SK-N-MC (cell line): ENCODE measurements around the gene NBPF12.
"Not testable (repeated sequence)": the region's sequence is repeated elsewhere in the genome, so short reads cannot be mapped to it uniquely, and the experiment has no call there.

ENCODE experiments used
- DNase-seq: peaks from one replicate; pipeline ENCODE4 v3.0.0-alpha.2; 2011; ENCODE audit warnings: low read depth, low spot score
- H3K27ac ChIP-seq: fragments of 200-600 bp; sonication (generic); 2 replicates; pipeline ENCODE4 v1.5.1; 2016; ENCODE audit warnings: mixed run types
- H3K36me3 ChIP-seq: fragments of 200-600 bp; sonication (generic); 2 replicates; pipeline ENCODE4 v1.6.1; 2017; ENCODE audit warnings: antibody characterized with exemption, low read length, mixed read lengths; ENCODE audit not compliant: insufficient read depth
- H3K4me3 ChIP-seq: fragments of 200-600 bp; sonication (generic); 2 replicates; pipeline ENCODE4 v1.5.1; 2016
- H3K9ac ChIP-seq: fragments of 200-600 bp; sonication (generic); 2 replicates; pipeline ENCODE4 v1.8.0; 2017; ENCODE audit warnings: mixed run types, mixed read lengths; ENCODE audit not compliant: insufficient read length
- H3K9me3 ChIP-seq: fragments of 200-600 bp; sonication (generic); 2 replicates; pipeline ENCODE4 v1.6.1; 2017; ENCODE audit warnings: low read depth, mild to moderate bottlenecking, antibody characterized with exemption, low read length, moderate library complexity, mixed read lengths
- POLR2AphosphoS5 ChIP-seq: IDR thresholded peaks from 2 replicates; pipeline ENCODE4 v1.6.1; 2012; ENCODE audit warnings: mild to moderate bottlenecking, low read depth, low read length, borderline replicate concordance

The NBPF12 gene

GRCh38 chr1:146938242-146938902 is at the start of gene NBPF12:
Gene NBPF12 (plus strand): TSS chr1:146938324. CDS start chr1:146960144, 21,820 bp downstream.
- not testable (repeated sequence) for H3K9me3 ChIP-seq, H3K27ac ChIP-seq, H3K36me3 ChIP-seq, DNase-seq
- TF ChIP-seq POLR2AphosphoS5: peak; percentile 30; the same call in 1 of the 2 replicates
- Histone ChIP-seq H3K4me3 (peak within 1 kb of the TSS; percentile 81), H3K9ac (peak within 1 kb of the TSS; percentile 71)

- H3K36me3 ChIP-seq, H3K9me3 ChIP-seq, DNase-seq, H3K9ac ChIP-seq, H3K27ac ChIP-seq, H3K4me3 ChIP-seq: not testable (repeated sequence)
Observed at GRCh38 chr1:146891355-146891754, 46.8 kb upstream of the NBPF12 start.

GRCh38 chr1:146892331-146892730 is 45.8 kb upstream of the NBPF12 start:
- not testable (repeated sequence) for DNase-seq, H3K9ac ChIP-seq, H3K9me3 ChIP-seq

GRCh38 chr1:146907565-146908261 is 30.4 kb upstream of the NBPF12 start:
- not testable (repeated sequence) for DNase-seq, H3K9ac ChIP-seq, H3K4me3 ChIP-seq, H3K36me3 ChIP-seq, H3K27ac ChIP-seq, H3K9me3 ChIP-seq

More at GRCh38 chr1:146892331-146892730, 45.8 kb upstream of the NBPF12 start:
- H3K36me3 ChIP-seq, H3K4me3 ChIP-seq, H3K27ac ChIP-seq: not testable (repeated sequence)

- DNase-seq, H3K4me3 ChIP-seq, H3K27ac ChIP-seq, H3K9ac ChIP-seq, H3K36me3 ChIP-seq, H3K9me3 ChIP-seq: not testable (repeated sequence)
Observed at GRCh38 chr1:146912975-146913374, 25.1 kb upstream of the NBPF12 start.

GRCh38 chr1:146920811-146921210 is 17.3 kb upstream of the NBPF12 start:
- not testable (repeated sequence) for H3K36me3 ChIP-seq, H3K4me3 ChIP-seq, DNase-seq, H3K9ac ChIP-seq, H3K9me3 ChIP-seq, H3K27ac ChIP-seq

- H3K27ac ChIP-seq, DNase-seq, H3K9ac ChIP-seq, H3K9me3 ChIP-seq, H3K4me3 ChIP-seq, H3K36me3 ChIP-seq: not testable (repeated sequence)
Observed at GRCh38 chr1:146922614-146923013, 15.5 kb upstream of the NBPF12 start.

GRCh38 chr1:146924106-146924505 is 14.0 kb upstream of the NBPF12 start:
- DNase-seq, H3K9ac ChIP-seq, H3K9me3 ChIP-seq, H3K27ac ChIP-seq, H3K4me3 ChIP-seq, H3K36me3 ChIP-seq: not testable (repeated sequence)

- not testable (repeated sequence) for DNase-seq, H3K9me3 ChIP-seq, H3K4me3 ChIP-seq, H3K36me3 ChIP-seq, H3K27ac ChIP-seq, H3K9ac ChIP-seq
Observed at GRCh38 chr1:146926413-146926812, 11.7 kb upstream of the NBPF12 start.

- H3K36me3 ChIP-seq, H3K27ac ChIP-seq, H3K9ac ChIP-seq, H3K9me3 ChIP-seq, DNase-seq, H3K4me3 ChIP-seq: not testable (repeated sequence)
Observed at GRCh38 chr1:146930225-146930624, 7.9 kb upstream of the NBPF12 start.

- H3K9me3 ChIP-seq, H3K4me3 ChIP-seq, H3K36me3 ChIP-seq, H3K27ac ChIP-seq, H3K9ac ChIP-seq, DNase-seq: not testable (repeated sequence)
Observed at GRCh38 chr1:146934390-146935223, 3.5 kb upstream of the NBPF12 start.

GRCh38 chr1:146937462-146937861 is 662 bp upstream of the NBPF12 start:
- not testable (repeated sequence) for H3K4me3 ChIP-seq, H3K9me3 ChIP-seq, DNase-seq, H3K9ac ChIP-seq, H3K36me3 ChIP-seq, H3K27ac ChIP-seq

GRCh38 chr1:146938927-146939786 is 1.0 kb downstream of the NBPF12 start:
- Histone ChIP-seq H3K9ac (peak overlapping the region; percentile 71), H3K4me3 (peak overlapping the region; percentile 81)
- DNase-seq, H3K27ac ChIP-seq, H3K9me3 ChIP-seq, H3K36me3 ChIP-seq: not testable (repeated sequence)
